Mammary epithelial cell (primary cell): ENCODE results near the gene KIF21B.

Experiments
- EZH2 ChIP-seq: IDR thresholded peaks from 2 replicates; pipeline ENCODE4 v1.6.1; 2012; ENCODE audit warnings: low read length, inconsistent platforms, borderline replicate concordance
- TF ChIP-seq, protein P1 (sequence below), 2 donors: IDR thresholded peaks in 1 of 2; conservative IDR thresholded peaks in 1 of 2; 2 replicates each; pipeline ENCODE4 v1.5.1; 2011 to 2012; ENCODE audit warnings: inconsistent platforms in 2 of 2, low read length in 2 of 2, mild to moderate bottlenecking in 2 of 2, control low read depth in 1 of 2, low read depth in 1 of 2; ENCODE audit not compliant: insufficient read depth in 1 of 2; ENCODE audit errors: extremely low read depth in 1 of 2

DNA sequence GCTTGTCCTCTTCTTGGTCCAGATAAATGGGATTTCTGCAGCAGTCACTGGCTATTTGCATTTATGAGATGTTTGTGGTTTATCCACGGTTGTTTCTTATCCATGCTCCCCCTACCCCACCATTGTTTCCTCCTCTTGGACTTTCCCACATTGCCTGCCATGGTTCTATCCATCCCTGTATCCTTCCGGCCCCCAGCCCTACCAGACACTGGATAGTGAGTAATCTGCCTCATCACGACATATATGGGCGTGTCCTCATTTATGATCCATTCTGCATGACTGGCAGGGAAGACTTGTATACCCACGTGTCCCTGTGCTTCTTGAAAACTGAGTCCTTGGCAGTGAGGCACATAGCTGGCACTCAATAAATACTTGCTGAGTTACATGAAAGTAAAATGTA, 48.6 kb upstream of the KIF21B start:
- TF ChIP-seq, protein P1, sequence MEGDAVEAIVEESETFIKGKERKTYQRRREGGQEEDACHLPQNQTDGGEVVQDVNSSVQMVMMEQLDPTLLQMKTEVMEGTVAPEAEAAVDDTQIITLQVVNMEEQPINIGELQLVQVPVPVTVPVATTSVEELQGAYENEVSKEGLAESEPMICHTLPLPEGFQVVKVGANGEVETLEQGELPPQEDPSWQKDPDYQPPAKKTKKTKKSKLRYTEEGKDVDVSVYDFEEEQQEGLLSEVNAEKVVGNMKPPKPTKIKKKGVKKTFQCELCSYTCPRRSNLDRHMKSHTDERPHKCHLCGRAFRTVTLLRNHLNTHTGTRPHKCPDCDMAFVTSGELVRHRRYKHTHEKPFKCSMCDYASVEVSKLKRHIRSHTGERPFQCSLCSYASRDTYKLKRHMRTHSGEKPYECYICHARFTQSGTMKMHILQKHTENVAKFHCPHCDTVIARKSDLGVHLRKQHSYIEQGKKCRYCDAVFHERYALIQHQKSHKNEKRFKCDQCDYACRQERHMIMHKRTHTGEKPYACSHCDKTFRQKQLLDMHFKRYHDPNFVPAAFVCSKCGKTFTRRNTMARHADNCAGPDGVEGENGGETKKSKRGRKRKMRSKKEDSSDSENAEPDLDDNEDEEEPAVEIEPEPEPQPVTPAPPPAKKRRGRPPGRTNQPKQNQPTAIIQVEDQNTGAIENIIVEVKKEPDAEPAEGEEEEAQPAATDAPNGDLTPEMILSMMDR (conservative IDR thresholded peaks at IDR 0.05 in 1 of 2, IDR thresholded peaks at IDR 0.05 in 1 of 2; ENCODE audit: extremely low read depth in 1 of 2, insufficient read depth in 1 of 2, low read depth in 1 of 2, low read length in 2 of 2) = no peak
- no peak for TF ChIP-seq EZH2
